ENCODE results near the gene RER1. TPM values are rescaled to one million over a fixed set of nuclear protein-coding genes. Genes with fewer than 3 reads are reported as not detected.

Gene RER1
- polyA plus RNA-seq, 1 donor from 2014 or later = 58.7 TPM

GRCh38 chr1:2427976-2428375 is 36.3 kb downstream of the RER1 start:
- H3K4me2 ChIP-seq (ENCODE audit: low read length) = no peak overlapping the region
- H3K36me3 ChIP-seq (ENCODE audit: insufficient read depth, low read length) = no peaks in the 10 kb centered on the region
- H4K20me1 ChIP-seq (ENCODE audit: insufficient read depth) = no peaks in the 10 kb centered on the region
- H3F3A ChIP-seq (ENCODE audit: insufficient read depth, low read length, poor library complexity, severe bottlenecking) = no peaks in the 10 kb centered on the region
- H3K4me3 ChIP-seq (ENCODE audit: low read length) = no peak overlapping the region
- no peak overlapping the region for H2AFZ ChIP-seq (ENCODE audit: low read depth, low read length)
- H3K9ac ChIP-seq (ENCODE audit: low read length) = no peak overlapping the region
- no peak overlapping the region for H3K27ac ChIP-seq (ENCODE audit: low read length)
- no peaks in the 10 kb centered on the region for H3K27me3 ChIP-seq (ENCODE audit: insufficient read depth, low read depth, low read length)
- H3K9me2 ChIP-seq (ENCODE audit: insufficient read depth, low read length) = no peaks in the 10 kb centered on the region
- no peaks in the 10 kb centered on the region for H3K79me2 ChIP-seq (replicated peaks; ENCODE audit: insufficient read depth, low read length)
- TF ChIP-seq REST (IDR thresholded peaks at IDR 0.05; ENCODE audit: borderline replicate concordance) (no peak), RAD21 (conservative IDR thresholded peaks at IDR 0.05) (no peak), CTCF (IDR thresholded peaks at IDR 0.05; ENCODE audit: poor library complexity, severe bottlenecking) (no peak), EZH2 (IDR thresholded peaks at IDR 0.05; ENCODE audit: borderline replicate concordance, insufficient read depth, low read length, poor library complexity, severe bottlenecking) (no peak), EP300 (conservative IDR thresholded peaks at IDR 0.05; ENCODE audit: poor library complexity, severe bottlenecking) (no peak)
- no peaks in the 10 kb centered on the region for H3K9me3 ChIP-seq (ENCODE audit: low read length)

- TF ChIP-seq POLR2AphosphoS5 (IDR thresholded peaks at IDR 0.05) = no peak
- no peak for TF ChIP-seq CTCF (IDR thresholded peaks at IDR 0.05; ENCODE audit: poor library complexity, severe bottlenecking)
- TF ChIP-seq MXI1 (conservative IDR thresholded peaks at IDR 0.05; ENCODE audit: poor library complexity, severe bottlenecking) = no peak
- no peak for TF ChIP-seq SMC3 (conservative IDR thresholded peaks at IDR 0.05; ENCODE audit: poor library complexity)
- no peak for TF ChIP-seq EP300 (conservative IDR thresholded peaks at IDR 0.05; ENCODE audit: poor library complexity, severe bottlenecking)
- no peak for TF ChIP-seq RAD21 (conservative IDR thresholded peaks at IDR 0.05)
- H3K9ac ChIP-seq (ENCODE audit: low read length) = no peak overlapping the region
- H3K9me3 ChIP-seq (ENCODE audit: low read length) = no peaks in the 10 kb centered on the region
- H4K20me1 ChIP-seq (ENCODE audit: insufficient read depth) = no peaks in the 10 kb centered on the region
- no peak overlapping the region for H2AFZ ChIP-seq (ENCODE audit: low read depth, low read length)
- no peaks in the 10 kb centered on the region for H3K36me3 ChIP-seq (ENCODE audit: insufficient read depth, low read length)
- H3K4me2 ChIP-seq (ENCODE audit: low read length) = no peak overlapping the region
- H3F3A ChIP-seq (ENCODE audit: insufficient read depth, low read length, poor library complexity, severe bottlenecking) = no peaks in the 10 kb centered on the region
- no peak overlapping the region for H3K4me3 ChIP-seq (ENCODE audit: low read length)
- no peaks in the 10 kb centered on the region for H3K9me2 ChIP-seq (ENCODE audit: insufficient read depth, low read length)
- no peaks in the 10 kb centered on the region for H3K27me3 ChIP-seq (ENCODE audit: insufficient read depth, low read depth, low read length)
- no peak overlapping the region for H3K27ac ChIP-seq (ENCODE audit: low read length)
- no peaks in the 10 kb centered on the region for H3K79me2 ChIP-seq (replicated peaks; ENCODE audit: insufficient read depth, low read length)
These were observed 36.8 kb downstream of the RER1 start for GRCh38 chr1:2428490-2428889.
